GM23338 (cell line): Measurements from ENCODE around the gene SHC4. TPM values are rescaled to one million over a fixed set of nuclear protein-coding genes. Genes with fewer than 3 reads are reported as not detected.

ENCODE experiments used
- ATAC-seq: fragments of 200-7000 bp; cut with Tn5 transposase; 3 replicates; pipeline ENCODE4 v1.9.1; 2020
- DNase-seq: peaks from one replicate; pipeline ENCODE4 v3.0.0-alpha.2; 2015; ENCODE audit warnings: low spot score
- H2AFZ ChIP-seq: fragments of 200-600 bp; sonication (generic); 2 replicates; pipeline ENCODE4 v1.8.0; 2016; ENCODE audit warnings: antibody characterized with exemption, mild to moderate bottlenecking, moderate library complexity
- H3F3A ChIP-seq: fragments of 200-600 bp; sonication (generic); replicated peaks from 2 replicates; pipeline ENCODE4 v1.8.0; 2017; ENCODE audit warnings: antibody characterized with exemption, mixed run types, low read depth
- H3K27ac ChIP-seq: fragments of 200-600 bp; sonication (generic); 2 replicates; pipeline ENCODE4 v1.6.1; 2016; ENCODE audit warnings: low read depth
- H3K27me3 ChIP-seq: fragments of 200-600 bp; sonication (generic); 2 replicates; pipeline ENCODE4 v1.8.0; 2016; ENCODE audit warnings: mild to moderate bottlenecking, mixed run types, moderate library complexity; ENCODE audit not compliant: insufficient read depth
- H3K36me3 ChIP-seq: fragments of 200-600 bp; sonication (generic); 2 replicates; pipeline ENCODE4 v1.8.0; 2016; ENCODE audit warnings: mild to moderate bottlenecking; ENCODE audit not compliant: insufficient read depth
- H3K4me1 ChIP-seq: fragments of 200-600 bp; sonication (generic); 2 replicates; pipeline ENCODE4 v1.8.0; 2016; ENCODE audit warnings: mild to moderate bottlenecking, moderate library complexity; ENCODE audit not compliant: insufficient read depth
- H3K4me2 ChIP-seq: fragments of 200-600 bp; sonication (generic); 2 replicates; pipeline ENCODE4 v1.7.1; 2017; ENCODE audit warnings: mixed run types
- H3K4me3 ChIP-seq: fragments of 200-600 bp; sonication (generic); 2 replicates; pipeline ENCODE4 v1.6.1; 2016; ENCODE audit warnings: mixed run types
- H3K79me2 ChIP-seq: fragments of 200-600 bp; sonication (generic); replicated peaks from 2 replicates; pipeline ENCODE4 v1.8.0; 2017; ENCODE audit warnings: mild to moderate bottlenecking; ENCODE audit not compliant: insufficient read depth
- H3K9me2 ChIP-seq: fragments of 200-600 bp; sonication (generic); 2 replicates; pipeline ENCODE4 v1.8.0; 2017; ENCODE audit not compliant: insufficient read depth
- H4K20me1 ChIP-seq: fragments of 200-600 bp; sonication (generic); replicated peaks from 2 replicates; pipeline ENCODE4 v1.8.0; 2017; ENCODE audit warnings: mild to moderate bottlenecking; ENCODE audit not compliant: insufficient read depth
- H3K27ac Mint-ChIP-seq: 2 replicates; pipeline ENCODE4 v1.8.0; 2020; ENCODE audit warnings: inconsistent platforms, mild to moderate bottlenecking, moderate library complexity, mixed read lengths
- H3K27me3 Mint-ChIP-seq: 3 replicates; pipeline ENCODE4 v1.8.0; 2022; ENCODE audit warnings: low read depth, mild to moderate bottlenecking, moderate library complexity, mixed read lengths, inconsistent platforms; ENCODE audit not compliant: insufficient read depth, poor library complexity
- H3K36me3 Mint-ChIP-seq: 3 replicates; pipeline ENCODE4 v1.8.0; 2021; ENCODE audit warnings: low read depth, mild to moderate bottlenecking, inconsistent platforms, moderate library complexity, mixed read lengths
- H3K4me1 Mint-ChIP-seq: 3 replicates; pipeline ENCODE4 v1.8.0; 2020; ENCODE audit warnings: mild to moderate bottlenecking, inconsistent platforms, mixed read lengths
- H3K4me3 Mint-ChIP-seq: 3 replicates; pipeline ENCODE4 v1.8.0; 2021; ENCODE audit warnings: moderate library complexity, mild to moderate bottlenecking, inconsistent platforms, mixed read lengths
- H3K9me3 Mint-ChIP-seq: 3 replicates; pipeline ENCODE4 v1.8.0; 2020; ENCODE audit warnings: moderate library complexity, mild to moderate bottlenecking, inconsistent platforms, mixed read lengths
- CTCF ChIP-seq, 2 experiments: fragments of 200-600 bp in 1 of 2; sonication (generic) in 1 of 2; conservative IDR thresholded peaks; 2 replicates each; pipeline versions ENCODE4 v1.5.1 to v1.6.1; 2016 to 2017; ENCODE audit warnings: antibody characterized with exemption in 2 of 2, low read depth in 2 of 2, mild to moderate bottlenecking in 2 of 2, moderate library complexity in 1 of 2
- EZH2phosphoT487 ChIP-seq: fragments of 200-600 bp; sonication (generic); IDR thresholded peaks from one replicate; pipeline ENCODE4 v1.8.1; 2018; ENCODE audit warnings: antibody characterized with exemption; ENCODE audit not compliant: unreplicated experiment
- ZNF462 ChIP-seq: fragments of 250-450 bp; sonication (Bioruptor Pico); IDR thresholded peaks from 2 replicates; pipeline ENCODE4 v1.5.0; 2020; ENCODE audit warnings: mild to moderate bottlenecking, moderate library complexity
- polyA plus RNA-seq: library from polyadenylated mRNA; unstranded; fragments of >200 nt; fragmentation: Nextera tagmentation; extraction: Ambion mirVana; gene quantifications from 2 replicates; pipeline ENCODE4 v1.2.1, GENCODE V29; 2016
- total RNA-seq: library from RNA; depleted of rRNA; stranded (reverse); fragments of >200 nt; shearing (Covaris generic); gene quantifications from 2 replicates; pipeline ENCODE4 v1.2.3, GENCODE V29; 2014
- TF ChIP-seq, protein P1 (sequence below): IDR thresholded peaks from 2 replicates; pipeline ENCODE4 v1.6.1; 2016; ENCODE audit warnings: antibody characterized with exemption

SHC4 gene
- total and polyA plus RNA-seq, 2 experiments from 2014 or later = 0.21 to 0.32 TPM

DNA sequence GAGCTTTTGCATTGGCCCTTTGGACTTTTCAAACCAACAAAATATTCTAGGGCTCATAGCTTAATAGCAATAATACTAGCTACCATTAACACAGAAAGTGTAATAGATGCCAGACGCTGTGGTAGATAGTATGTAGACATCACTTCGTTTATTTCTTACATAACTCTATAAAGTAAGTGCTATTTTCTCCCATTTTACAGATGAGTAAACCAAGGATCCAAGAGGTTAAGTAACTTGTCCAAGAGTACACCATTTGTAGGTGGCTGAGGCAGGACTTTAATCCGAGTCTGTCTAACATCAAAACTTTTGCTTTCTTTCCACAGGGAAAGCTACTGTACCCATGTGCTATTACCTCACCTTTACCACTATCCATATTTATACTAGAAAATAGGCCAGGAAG, 73.8 kb downstream of the SHC4 start:
- H3K4me2 ChIP-seq = no peak overlapping the region
- H3K27ac Mint-ChIP-seq = no peak overlapping the region

More for the DNA sequence above, 73.8 kb downstream of the SHC4 start:
- no peaks in the 10 kb centered on the region for H3K4me1 ChIP-seq
- H3K27ac ChIP-seq = no peak overlapping the region
- peaks cover 3% of the 10 kb centered on the region for H3K27me3 Mint-ChIP-seq
- peaks cover 1% of the 10 kb centered on the region; the same call in 2 of the 3 replicates for H3K4me1 Mint-ChIP-seq
- H3K4me3 ChIP-seq = no peak overlapping the region
- no peaks in the 10 kb centered on the region for H3K79me2 ChIP-seq
- H3K4me3 Mint-ChIP-seq = no peak overlapping the region
- DNase-seq (no peak), ATAC-seq (no peak)
- TF ChIP-seq ZNF462 = no peak
- TF ChIP-seq, protein P1, sequence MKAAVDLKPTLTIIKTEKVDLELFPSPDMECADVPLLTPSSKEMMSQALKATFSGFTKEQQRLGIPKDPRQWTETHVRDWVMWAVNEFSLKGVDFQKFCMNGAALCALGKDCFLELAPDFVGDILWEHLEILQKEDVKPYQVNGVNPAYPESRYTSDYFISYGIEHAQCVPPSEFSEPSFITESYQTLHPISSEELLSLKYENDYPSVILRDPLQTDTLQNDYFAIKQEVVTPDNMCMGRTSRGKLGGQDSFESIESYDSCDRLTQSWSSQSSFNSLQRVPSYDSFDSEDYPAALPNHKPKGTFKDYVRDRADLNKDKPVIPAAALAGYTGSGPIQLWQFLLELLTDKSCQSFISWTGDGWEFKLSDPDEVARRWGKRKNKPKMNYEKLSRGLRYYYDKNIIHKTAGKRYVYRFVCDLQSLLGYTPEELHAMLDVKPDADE = no peak
- TF ChIP-seq EZH2phosphoT487 = no peak
- no peak for TF ChIP-seq CTCF (conservative IDR thresholded peaks at IDR 0.05; ENCODE audit: low read depth in 2 of 2)
- no peaks in the 10 kb centered on the region for H3F3A ChIP-seq
- no peaks in the 10 kb centered on the region for H3K27me3 ChIP-seq
- no peaks in the 10 kb centered on the region for H3K36me3 Mint-ChIP-seq
- H3K9me3 Mint-ChIP-seq = no peaks in the 10 kb centered on the region
- 0 out of 2 replicates have a peak overlapping the region, but pooled peaks have one; percentile 49 for H2AFZ ChIP-seq
- H4K20me1 ChIP-seq = no peaks in the 10 kb centered on the region
- no peaks in the 10 kb centered on the region for H3K36me3 ChIP-seq
- H3K9me2 ChIP-seq = no peaks in the 10 kb centered on the region
